NCI-H524 treated with DMSO at 0.1 percent for 48 hours (cell line): ENCODE data around the gene PCBP4.

Source experiments
- DNase-seq: peaks from one replicate; lab custom pipeline; 2025; lab: John Stamatoyannopoulos, UW

Gene PCBP4

DNA sequence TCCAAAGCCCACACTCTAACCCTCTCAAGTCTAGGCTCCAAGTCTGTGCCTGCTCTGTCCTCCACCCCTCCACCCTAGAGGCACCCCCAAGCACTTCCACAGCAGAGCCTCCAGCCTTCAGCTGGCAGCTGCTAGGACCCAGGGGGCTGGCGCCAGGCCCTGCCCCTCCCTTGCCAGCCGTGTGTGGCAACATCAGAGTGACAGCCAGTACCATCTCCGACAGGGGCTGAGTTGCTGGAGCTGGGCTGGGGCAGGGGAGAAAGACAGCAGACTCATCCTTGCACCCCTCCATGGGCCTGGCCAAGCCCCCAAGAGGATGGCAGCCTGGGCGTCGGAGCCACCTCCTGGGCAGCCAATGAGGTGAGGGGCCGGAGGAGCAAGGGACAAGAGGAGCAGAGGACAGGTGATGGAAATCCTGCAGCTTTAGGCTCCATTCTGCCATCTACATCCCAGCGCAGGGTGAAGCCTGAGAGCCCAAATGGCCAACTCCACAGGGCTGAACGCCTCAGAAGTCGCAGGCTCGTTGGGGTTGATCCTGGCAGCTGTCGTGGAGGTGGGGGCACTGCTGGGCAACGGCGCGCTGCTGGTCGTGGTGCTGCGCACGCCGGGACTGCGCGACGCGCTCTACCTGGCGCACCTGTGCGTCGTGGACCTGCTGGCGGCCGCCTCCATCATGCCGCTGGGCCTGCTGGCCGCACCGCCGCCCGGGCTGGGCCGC, 11.9 kb downstream of the PCBP4 start, which contains the start of gene GPR62:
TSS of gene GPR62 (plus strand) at position 207 of the 718 bp plus-strand sequence. CDS start at position 479, 272 bp downstream.
- DNase-seq, result no peak

DNA sequence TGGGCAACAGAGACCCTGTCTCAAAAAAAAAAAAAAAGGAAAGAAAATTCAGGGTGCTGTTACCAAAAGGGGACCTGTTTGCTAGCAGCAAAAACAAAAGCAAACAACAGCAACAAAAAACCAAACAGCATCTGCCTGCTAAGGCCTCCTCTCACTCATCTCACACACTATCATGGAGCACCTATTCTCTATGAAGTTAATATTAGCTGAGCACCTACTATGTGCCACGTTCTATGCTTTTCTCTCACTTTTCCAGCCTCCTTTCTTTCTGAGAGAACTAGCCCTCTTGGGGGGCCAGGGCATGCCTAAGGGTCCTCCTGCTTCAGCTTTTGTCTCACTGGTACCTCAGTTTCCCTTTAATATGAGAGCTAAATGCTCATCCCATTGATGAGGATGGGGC, 12.5 kb downstream of the PCBP4 start:
- no peak for DNase-seq

DNA sequence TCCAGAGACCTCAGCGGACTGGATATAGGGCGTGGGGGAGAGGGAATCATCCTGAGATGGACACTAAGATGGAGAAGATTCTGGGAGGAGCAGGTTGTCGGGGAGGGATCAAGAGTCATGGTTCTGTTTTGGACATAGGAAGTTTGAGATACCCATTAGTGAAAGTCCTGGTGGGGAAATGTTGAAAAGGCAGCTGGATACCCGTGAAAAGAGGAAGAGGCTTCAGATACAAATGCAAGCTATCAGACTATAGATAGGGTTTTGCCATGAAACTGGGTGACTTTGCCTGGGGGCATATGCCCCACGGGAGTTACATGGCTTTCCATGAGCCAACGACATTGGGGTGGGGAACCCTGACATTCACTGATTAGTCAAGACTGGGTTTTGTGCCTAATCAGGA, 13.1 kb downstream of the PCBP4 start:
- no peak for DNase-seq

DNA sequence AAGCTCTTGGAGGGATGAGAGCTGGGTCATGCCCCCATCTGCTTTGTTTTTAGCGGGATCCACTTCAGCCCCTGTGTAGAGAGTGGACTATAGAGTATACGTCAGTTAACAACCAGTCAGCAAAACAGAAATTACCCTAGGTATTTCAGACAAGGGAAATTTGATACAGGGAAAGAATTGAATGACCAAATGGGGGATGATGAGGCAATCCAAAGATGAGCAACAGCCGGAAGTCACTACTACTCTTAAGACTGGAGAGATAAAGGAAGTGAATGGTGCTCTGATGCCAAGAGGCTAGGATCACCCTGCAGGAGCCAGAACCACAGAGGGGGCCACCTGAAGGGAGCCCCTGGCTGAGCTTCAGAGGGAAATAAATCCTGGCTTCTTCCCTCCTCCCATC, 13.8 kb downstream of the PCBP4 start:
- peak; percentile 21 for DNase-seq

DNA sequence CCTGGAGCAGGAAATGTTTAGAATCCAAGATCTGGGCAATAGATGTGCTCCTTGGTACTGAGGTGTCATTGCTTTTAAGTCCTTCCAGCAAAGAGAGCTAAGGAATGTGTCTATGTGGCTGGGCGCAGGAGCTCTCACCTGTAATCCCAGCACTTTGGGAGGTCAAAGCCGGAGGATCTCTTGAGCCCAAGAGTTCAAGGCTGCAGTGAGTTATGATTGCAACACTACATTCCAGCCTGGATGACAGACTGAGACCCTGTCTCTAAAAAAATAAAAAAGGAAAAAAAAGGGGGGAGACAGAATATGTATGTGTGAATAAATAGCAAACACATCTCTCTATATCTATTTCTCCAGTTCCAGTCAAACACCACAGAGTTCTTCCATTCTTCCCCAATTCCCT, 16.4 kb downstream of the PCBP4 start:
- DNase-seq, result no peak

DNA sequence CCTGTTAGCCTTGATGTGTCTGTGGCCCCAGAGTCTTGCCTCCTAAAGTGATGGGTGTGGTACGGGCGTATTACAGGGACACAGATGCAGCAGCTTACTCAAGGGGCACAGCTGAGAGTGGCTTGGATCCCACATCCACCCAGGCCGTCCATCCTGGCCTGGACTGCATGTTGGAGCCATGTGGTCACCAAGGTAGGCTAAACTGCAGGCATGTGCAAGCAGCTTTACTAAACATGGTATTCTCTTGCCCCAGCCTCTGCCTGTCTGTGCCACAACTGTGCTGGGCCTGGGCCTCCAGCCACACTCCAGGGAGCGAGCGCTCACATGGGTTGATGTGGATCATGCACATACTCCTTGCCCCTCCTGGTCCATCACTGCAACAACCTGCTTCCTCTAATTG, 18.1 kb downstream of the PCBP4 start:
- DNase-seq, result no peak

DNA sequence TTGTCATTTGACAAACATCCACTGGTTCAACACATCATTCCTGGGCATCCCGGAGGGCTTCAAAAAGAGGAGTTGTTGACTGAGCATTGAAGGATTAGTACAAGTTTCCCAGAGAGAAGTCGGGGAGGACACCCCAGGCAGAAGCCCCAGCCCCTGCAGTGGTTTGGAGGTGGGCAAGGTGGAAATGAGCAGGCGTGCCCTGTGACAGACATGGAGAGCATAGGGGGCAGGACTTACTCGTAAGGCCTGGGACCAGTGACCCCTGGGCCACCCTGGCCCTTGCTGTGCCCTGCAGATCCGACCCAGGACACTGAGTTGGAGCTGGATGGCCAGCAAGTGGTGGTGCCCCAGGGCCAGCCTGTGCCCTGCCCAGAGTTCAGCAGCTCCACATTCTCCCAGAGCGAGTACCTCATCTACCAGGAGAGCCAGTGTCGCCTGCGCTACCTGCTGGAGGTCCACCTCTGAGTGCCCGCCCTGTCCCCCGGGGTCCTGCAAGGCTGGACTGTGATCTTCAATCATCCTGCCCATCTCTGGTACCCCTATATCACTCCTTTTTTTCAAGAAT, 19.2 kb downstream of the PCBP4 start:
- DNase-seq, result no peak

DNA sequence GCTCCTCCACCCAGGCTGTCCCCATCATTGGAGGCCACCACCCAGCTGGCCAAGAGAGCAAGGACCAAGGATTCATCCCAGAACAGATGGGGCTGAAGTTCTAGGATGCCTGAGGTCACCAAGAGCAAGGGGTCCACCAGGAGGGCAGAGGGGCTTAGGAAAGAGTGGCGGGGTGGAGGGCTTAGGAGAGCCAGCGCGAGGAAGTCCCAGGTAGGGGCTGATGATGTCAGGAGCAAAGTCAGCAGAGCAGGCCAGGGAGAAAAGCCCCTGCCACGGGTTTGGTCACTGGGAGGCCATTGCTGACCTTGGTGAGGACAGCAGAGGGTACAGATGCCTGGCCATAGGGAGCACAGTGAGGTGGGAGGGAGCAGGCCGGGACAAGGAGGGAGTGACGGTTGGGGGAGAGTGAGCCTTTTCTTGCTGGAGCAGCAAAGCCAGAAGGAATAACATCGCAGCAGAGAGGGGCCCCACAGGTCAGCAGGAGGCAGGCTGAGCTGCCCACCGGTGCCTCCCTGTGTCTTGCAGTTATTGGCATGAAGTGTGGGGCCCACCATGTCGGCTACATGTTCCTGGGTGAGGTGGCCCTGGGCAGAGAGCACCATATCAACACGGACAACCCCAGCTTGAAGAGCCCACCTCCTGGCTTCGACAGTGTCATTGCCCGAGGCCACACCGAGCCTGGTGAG, 19.9 kb downstream of the PCBP4 start:
- DNase-seq, result no peak

DNA sequence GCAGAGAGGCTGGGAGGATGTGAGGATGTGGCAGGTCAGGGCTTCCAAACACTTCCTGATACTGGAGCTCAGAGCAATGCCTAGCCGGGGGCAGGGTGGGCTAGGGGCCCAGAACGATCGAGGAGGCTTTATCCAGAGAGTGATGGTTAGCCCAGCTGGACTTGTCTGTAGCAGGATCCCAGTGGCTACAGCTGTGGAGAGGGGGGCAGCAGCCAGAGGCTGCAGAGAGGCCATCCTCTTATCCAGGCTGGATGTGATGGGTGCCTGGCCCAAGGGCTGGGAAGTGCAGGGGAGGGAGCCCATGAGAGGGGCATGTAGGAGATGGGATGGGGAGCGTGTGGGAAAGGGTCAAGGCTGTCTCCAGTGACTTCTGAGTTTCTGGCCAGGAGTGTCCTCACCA, 20.5 kb downstream of the PCBP4 start:
- DNase-seq, result no peak

DNA sequence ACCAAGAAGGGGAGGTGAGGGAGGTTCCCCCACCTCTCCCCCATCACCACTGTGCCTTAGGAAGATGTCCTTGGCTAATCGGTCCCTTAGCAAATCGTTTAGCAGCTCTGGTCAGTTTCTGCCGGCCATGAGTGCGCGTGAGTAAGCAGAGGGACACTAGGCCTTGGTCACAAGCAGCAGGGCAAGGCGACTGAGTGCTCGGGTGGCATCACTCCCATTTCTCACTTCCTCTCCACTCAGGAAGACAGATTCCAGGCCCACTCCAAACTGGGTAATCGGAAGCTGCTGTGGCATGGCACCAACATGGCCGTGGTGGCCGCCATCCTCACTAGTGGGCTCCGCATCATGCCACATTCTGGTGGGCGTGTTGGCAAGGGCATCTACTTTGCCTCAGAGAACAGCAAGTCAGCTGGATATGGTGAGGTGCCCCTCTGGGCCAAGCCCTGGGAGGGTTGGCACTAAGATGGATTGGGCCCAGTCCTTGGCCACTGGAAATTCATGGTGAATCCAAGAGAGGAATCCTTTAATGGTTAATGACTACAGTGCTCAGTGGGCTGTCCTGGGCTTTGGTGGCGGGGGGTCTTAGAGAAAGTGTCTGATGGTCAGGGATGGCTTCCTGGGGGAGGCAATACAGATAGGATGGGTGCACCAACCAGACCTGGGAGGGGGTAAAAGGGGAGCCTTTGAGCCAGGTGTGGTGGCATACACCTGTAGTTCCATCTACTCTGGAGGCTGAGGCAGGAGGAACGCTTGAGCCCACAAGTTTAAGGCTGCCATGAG, 21.1 kb downstream of the PCBP4 start:
- DNase-seq, result no peak

DNA sequence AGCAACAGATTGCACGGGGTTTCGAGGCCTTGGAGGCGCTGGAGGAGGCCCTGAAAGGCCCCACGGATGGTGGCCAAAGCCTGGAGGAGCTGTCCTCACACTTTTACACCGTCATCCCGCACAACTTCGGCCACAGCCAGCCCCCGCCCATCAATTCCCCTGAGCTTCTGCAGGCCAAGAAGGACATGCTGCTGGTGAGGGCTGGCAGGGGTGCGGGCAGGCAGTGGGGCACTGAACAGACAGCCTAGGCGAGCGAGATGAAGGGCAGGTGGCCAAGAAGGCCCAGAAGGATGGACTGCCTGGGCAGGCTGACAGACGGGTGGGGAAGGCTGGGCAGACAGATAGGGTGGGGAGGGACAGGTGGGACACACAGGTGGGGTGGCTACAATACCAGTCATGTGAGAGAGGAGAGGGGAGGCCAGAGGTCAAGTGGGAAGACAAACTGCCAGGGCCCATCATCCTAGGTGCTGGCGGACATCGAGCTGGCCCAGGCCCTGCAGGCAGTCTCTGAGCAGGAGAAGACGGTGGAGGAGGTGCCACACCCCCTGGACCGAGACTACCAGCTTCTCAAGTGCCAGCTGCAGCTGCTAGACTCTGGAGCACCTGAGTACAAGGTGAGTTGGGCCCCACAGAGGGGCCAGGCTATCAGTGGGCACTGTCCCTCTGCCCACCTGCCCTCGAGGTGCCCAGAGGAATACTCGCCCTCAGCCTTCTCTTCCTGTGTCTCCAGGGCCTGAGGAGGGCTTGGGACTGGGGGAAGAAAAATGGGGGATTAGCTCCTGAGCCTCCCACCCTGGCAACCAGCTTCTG, 22.0 kb downstream of the PCBP4 start:
- DNase-seq, result no peak

DNA sequence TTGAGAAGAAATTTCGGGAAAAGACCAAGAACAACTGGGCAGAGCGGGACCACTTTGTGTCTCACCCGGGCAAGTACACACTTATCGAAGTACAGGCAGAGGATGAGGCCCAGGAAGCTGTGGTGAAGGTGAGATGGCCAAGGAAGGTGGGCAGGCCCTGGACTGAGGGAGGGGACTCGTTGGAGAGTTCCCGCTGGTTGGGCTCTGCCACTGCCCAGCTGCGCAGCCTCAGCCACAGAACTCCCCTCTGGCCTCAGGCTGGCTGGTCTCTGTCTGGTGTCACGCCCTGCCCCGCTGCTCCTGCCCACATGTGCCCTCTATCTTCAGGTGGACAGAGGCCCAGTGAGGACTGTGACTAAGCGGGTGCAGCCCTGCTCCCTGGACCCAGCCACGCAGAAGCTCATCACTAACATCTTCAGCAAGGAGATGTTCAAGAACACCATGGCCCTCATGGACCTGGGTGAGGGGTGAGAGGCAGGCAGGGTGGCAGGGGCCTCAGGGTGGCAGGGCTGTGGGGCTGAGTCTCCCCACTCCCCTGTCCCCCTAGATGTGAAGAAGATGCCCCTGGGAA, 22.7 kb downstream of the PCBP4 start:
- no peak for DNase-seq

DNA sequence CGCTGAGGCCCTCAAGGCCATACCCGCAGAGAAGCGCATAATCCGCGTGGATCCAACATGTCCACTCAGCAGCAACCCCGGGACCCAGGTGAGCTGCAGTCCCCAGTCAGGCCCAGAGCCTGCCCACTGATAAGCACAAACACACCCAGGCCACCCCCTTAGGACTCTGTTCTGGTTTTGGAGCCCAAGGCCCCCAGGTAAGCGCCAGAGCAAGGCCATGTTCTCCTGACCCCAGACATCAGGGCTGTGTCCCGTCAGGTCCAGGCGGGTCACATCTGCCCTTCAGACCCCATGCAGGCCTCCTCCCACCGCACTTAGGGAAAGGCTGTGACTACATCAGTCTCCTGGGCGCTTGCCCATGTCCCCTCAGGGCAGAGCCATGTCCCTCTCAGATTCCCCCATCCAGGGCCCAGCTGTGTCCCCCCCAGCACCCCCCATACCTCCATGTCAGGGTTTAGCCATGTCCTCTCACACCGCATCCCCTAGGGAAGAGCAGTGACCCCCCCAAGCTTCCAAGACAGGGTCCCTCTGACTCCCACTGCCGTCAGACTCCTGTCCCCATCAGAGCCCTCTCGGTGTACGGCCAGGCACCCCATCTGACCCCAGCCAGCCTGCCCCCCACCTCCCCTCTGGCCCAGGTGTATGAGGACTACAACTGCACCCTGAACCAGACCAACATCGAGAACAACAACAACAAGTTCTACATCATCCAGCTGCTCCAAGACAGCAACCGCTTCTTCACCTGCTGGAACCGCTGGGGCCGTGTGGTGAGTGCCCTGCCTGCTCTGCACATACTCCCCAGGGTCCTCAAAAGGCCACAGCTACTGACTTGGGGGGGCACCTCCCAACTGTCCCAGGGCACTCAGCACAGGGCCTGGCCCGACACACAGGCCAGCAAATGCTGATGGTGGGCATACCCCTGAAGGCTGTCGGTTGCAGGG, 23.5 kb downstream of the PCBP4 start:
- no peak for DNase-seq

DNA sequence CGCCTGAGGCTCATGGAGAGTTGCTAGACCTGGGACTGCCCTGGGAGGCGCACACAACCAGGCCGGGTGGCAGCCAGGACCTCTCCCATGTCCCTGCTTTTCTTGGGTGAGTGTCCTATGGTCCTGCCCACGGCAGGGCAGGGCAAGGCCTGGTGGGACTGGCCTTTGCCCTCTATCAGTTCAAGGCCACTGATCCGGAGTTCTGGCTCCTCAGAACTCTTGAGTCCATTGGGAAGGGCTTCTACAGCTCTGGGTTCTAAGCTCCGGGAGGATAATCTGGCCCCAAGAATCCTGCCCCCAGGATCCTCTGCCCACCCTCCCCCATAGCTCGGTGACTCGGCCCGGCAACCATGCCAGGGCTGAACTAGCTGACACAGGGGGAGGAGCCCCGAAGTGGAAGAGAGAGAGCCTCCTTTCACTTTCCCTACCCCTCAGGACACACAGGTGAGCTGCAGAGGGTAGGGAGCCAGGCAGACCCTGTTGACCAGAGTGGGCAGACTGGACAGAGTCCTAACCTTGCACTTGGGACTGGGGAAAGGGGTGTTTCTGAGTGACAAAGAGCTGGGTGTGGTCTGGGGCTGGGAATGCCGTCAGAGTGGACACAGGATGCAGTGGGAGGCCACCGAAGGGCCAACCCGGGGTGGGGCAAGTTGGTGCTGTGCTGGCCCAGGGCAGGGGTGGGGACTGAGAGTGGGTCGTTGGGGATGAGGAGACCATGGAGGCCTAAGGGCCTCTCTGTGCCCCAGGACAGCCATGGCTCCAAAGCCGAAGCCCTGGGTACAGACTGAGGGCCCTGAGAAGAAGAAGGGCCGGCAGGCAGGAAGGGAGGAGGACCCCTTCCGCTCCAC, 24.4 kb downstream of the PCBP4 start:
- no peak for DNase-seq

DNA sequence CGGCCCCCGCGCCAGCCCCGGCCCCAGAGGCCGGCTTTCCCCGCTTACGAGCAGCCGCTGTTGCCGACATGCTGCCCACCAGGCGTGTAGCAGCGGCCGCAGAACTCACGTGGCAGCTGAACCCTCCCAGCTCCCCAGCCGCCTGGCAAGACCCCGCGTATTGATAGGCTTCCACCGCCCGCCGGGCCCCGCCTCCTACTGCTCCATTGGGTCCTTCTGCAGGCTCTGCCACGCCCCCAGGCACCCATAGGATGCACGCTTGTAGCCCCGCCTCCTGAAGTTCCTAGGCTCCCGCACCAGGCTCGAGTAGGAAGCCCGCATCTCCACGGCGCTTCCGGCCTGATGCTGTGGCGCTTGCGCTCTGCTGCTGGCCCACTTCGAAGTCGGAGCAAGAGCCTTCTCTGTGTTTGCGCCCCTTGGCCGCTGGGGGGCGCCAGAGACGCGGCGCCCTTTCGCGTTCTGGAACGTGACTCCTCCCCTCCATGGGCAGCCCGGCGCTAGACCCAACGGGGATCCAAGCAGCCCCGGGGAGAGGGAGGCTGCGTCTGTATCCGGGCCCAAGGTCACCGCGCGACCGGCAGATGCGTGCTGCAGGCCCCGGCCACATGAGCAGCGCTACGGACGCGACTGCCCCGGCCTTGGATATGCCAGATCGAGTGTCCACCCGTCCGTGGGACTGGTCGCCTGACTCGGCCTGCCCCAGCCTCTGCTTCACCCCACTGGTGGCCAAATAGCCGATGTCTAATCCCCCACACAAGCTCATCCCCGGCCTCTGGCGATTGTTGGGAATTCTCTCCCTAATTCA, 25.3 kb downstream of the PCBP4 start, which contains the start of the genes PARP3 and RRP9:
TSS of gene PARP3 (plus strand) at position 566 of the 805 bp plus-strand sequence. CDS start 993 bp downstream, outside the sequence.
TSS of gene RRP9 (minus strand) at position 107 of the 805 bp plus-strand sequence. CDS start at position 70, 37 bp downstream.
- peak; percentile 98 for DNase-seq

DNA sequence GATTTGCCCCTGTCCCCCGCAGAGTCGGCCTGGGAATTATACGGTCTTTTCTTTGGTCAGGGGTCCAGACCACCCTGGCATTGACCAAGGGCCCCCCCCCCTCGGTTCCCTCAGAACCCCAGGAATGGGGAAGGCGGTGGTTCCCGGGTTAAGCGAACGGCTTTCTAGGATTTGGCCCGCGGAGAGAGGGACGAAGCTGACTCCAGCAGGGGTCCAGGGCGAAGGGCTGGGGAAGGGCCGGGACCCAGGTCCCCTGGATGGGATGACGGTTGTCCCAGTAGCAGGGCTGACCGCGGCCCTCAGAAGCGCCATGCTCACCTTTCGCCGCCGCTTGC, 25.8 kb downstream of the PCBP4 start:
- no peak for DNase-seq

DNA sequence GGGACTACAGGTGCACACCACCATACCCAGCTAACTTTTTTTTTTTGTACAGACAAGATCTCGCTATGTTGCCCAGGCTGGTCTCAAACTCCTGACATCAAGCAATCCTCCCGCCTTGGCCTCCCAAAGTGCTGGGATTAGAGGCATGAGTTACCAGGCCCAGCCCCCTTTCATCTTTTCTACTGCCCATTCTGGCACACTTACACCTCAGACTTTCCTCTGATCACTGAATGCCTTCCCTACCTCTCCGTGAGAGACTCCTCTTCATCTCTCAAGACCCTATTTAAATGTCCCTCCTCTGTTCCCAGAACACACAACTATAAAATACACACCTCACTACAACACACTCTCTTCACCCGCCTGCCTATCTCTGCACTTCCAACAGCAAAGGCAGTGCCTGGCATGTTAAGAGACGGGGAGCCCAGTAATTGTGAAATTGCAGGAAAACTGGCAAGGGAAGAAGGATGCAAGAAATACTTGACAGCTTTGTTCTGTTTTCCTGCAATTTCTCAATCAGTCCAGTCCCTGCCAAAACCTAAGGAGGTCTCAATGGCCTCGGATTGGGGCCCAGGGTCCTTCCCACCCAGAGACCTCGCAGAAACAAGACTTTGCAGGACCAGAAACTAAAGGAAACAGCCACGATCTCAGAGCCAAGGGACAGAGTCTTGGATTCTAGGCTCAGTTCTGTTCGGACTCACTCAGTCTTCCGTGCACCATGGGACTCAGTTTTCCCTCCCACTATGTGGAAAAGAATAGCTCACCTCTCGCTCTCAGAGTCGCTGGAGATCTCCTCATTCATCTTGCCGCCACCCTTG, 26.4 kb downstream of the PCBP4 start:
- no peak for DNase-seq
